ENCODE data around the gene KCNIP4.

- TF ChIP-seq POLR2AphosphoS5 (IDR thresholded peaks at IDR 0.05; ENCODE audit: borderline replicate concordance, low read depth, low read length) (no peak), FOXP2 (optimal IDR thresholded peaks at IDR 0.05; ENCODE audit: control extremely low read depth, extremely low read length, insufficient read depth) (no peak)
Measured at GRCh38 chr4:21139327-21139726, 809.2 kb downstream of the KCNIP4 start.
